K562 (cell line): ENCODE measurements around the gene KATNB1. TPM values are rescaled to one million over a fixed set of nuclear protein-coding genes. Genes with fewer than 3 reads are reported as not detected.

Experiments used
- ATAC-seq: fragments of 200-7000 bp; cut with Tn5 transposase; 3 replicates; pipeline ENCODE4 v1.9.1; 2020; ENCODE audit warnings: moderate library complexity
- BruUV-seq: library from RNA; stranded (reverse); fragments of 400-500 nt; replicated peaks from 2 replicates; lab custom pipeline; 2021; lab: Mats Ljungman, UMichigan
- CTCF ChIA-PET: fragments of 300-600 bp; formaldehyde crosslinking; extraction: SDS; loops from one replicate; lab custom pipeline; 2021; ENCODE audit warnings: low intra/inter-chr PET ratio; lab: Yijun Ruan, JAX
- POLR2A ChIA-PET: fragments of 300-600, 350-650 bp; sonication (Branson Sonifier 250); formaldehyde crosslinking; extraction: SDS; loops from one replicate; lab custom pipeline; 2021; ENCODE audit warnings: antibody characterized with exemption, inconsistent platforms; lab: Yijun Ruan, JAX
- DNase-seq, 4 experiments: peaks; one replicate each; pipeline versions ENCODE4 v3.0.0 to v3.0.0-alpha.2; 2011 to 2018; ENCODE audit warnings: low spot score in 3 of 4, mixed read lengths in 3 of 4; ENCODE audit errors: extremely low read depth in 1 of 4
- FAIRE-seq: peaks from 2 replicates; lab custom pipeline; 2011; peaks lifted over from hg19 to GRCh38; lab: Jason Lieb, UNC
- H2AFZ ChIP-seq: 2 replicates; pipeline ENCODE4 v1.6.0; 2011; ENCODE audit warnings: low read depth, low read length, control low read depth, inconsistent platforms
- H3K27ac ChIP-seq: fragments of 200-600 bp; 3 replicates; pipeline ENCODE4 v1.8.0; 2011; ENCODE audit warnings: low read depth, mild to moderate bottlenecking, control low read depth, inconsistent platforms, low read length, moderate library complexity, mixed read lengths; ENCODE audit errors: extremely low read depth
- H3K27me3 ChIP-seq, 2 experiments: fragments of 300-600 bp in 1 of 2; 2 replicates in 1 of 2; 3 replicates in 1 of 2; pipeline versions ENCODE4 v1.6.0 to v1.8.0; 2011; ENCODE audit warnings: inconsistent platforms in 2 of 2, low read length in 2 of 2, mild to moderate bottlenecking in 1 of 2, mixed read lengths in 1 of 2, moderate library complexity in 1 of 2; ENCODE audit not compliant: control insufficient read depth in 2 of 2, insufficient read depth in 2 of 2
- H3K36me3 ChIP-seq: fragments of 300-600 bp; 3 replicates; pipeline ENCODE4 v1.8.0; 2011; ENCODE audit warnings: mild to moderate bottlenecking, low read length, inconsistent platforms; ENCODE audit not compliant: control insufficient read depth, insufficient read depth
- H3K4me1 ChIP-seq, 2 experiments: fragments of 200-600 bp in 1 of 2; replicated peaks in 1 of 2; 2 replicates in 1 of 2; 3 replicates in 1 of 2; pipeline versions ENCODE4 v1.5.1 to v1.8.0; 2011; ENCODE audit warnings: inconsistent platforms in 2 of 2, low read length in 2 of 2, mild to moderate bottlenecking in 1 of 2, mixed read lengths in 1 of 2, moderate library complexity in 1 of 2; ENCODE audit not compliant: control insufficient read depth in 2 of 2, insufficient read depth in 2 of 2
- H3K4me2 ChIP-seq: 2 replicates; pipeline ENCODE4 v1.6.1; 2011; ENCODE audit warnings: low read length, control low read depth, inconsistent platforms, mixed read lengths; ENCODE audit not compliant: insufficient read depth
- H3K4me3 ChIP-seq: fragments of 200-600 bp; sonication (generic), shearing (Covaris generic); 2 replicates; pipeline ENCODE4 v1.5.1; 2016; ENCODE audit warnings: control low read depth, inconsistent platforms
- H3K79me2 ChIP-seq: fragments of 200-600 bp; 3 replicates; pipeline ENCODE4 v1.8.0; 2011; ENCODE audit warnings: low read length, inconsistent platforms; ENCODE audit not compliant: control insufficient read depth, insufficient read depth
- H3K9ac ChIP-seq, 2 experiments: 2 replicates each; pipeline versions ENCODE4 v1.6.0 to v1.6.1; 2011; ENCODE audit warnings: low read depth in 2 of 2, low read length in 2 of 2, control low read depth in 1 of 2, inconsistent platforms in 1 of 2, mild to moderate bottlenecking in 1 of 2, mixed read lengths in 1 of 2; ENCODE audit not compliant: insufficient read depth in 1 of 2
- H3K9me1 ChIP-seq: one replicate; pipeline ENCODE4 v1.6.0; 2011; ENCODE audit warnings: inconsistent platforms, mild to moderate bottlenecking, low read length, moderate library complexity; ENCODE audit not compliant: control insufficient read depth, insufficient read depth
- H3K9me3 ChIP-seq: replicated peaks from 2 replicates; pipeline ENCODE4 v1.5.1; 2011; ENCODE audit warnings: low read depth, low read length, inconsistent platforms; ENCODE audit not compliant: control insufficient read depth, insufficient read depth
- H4K20me1 ChIP-seq: replicated peaks from 2 replicates; pipeline ENCODE4 v1.6.1; 2011; ENCODE audit warnings: low read length, inconsistent platforms, mixed read lengths; ENCODE audit not compliant: control insufficient read depth, insufficient read depth
- CHD4 ChIP-seq: fragments of 200-600 bp; sonication (generic); IDR thresholded peaks from 3 replicates; pipeline ENCODE4 v1.6.1; 2012; ENCODE audit warnings: low read depth, mild to moderate bottlenecking, mixed read lengths, low read length, inconsistent platforms; ENCODE audit not compliant: insufficient read depth, insufficient replicate concordance, poor library complexity, severe bottlenecking
- CTCF ChIP-seq, 3 experiments: IDR thresholded peaks in 2 of 3; conservative IDR thresholded peaks in 1 of 3; 2 replicates each; pipeline ENCODE4 v1.5.1; 2011 to 2012; ENCODE audit warnings: low read length in 3 of 3, mild to moderate bottlenecking in 3 of 3, control low read depth in 2 of 3, improper control_type of control experiment in 1 of 3, inconsistent platforms in 1 of 3, low read depth in 1 of 3, mixed read lengths in 1 of 3, moderate library complexity in 1 of 3; ENCODE audit not compliant: insufficient read depth in 2 of 3
- HMGN3 ChIP-seq: IDR thresholded peaks from 2 replicates; pipeline ENCODE4 v1.6.1; 2011; ENCODE audit warnings: borderline replicate concordance, low read depth, mild to moderate bottlenecking, mixed read lengths, low read length; ENCODE audit not compliant: insufficient read length; ENCODE audit errors: extremely low read depth
- TARDBP ChIP-seq: fragments of 450-650 bp; IDR thresholded peaks from 2 replicates; pipeline ENCODE4 v1.6.1; 2016
- TCFL5 ChIP-seq: fragments of 250-450 bp; sonication (Bioruptor Pico); conservative IDR thresholded peaks from 2 replicates; pipeline ENCODE4 v1.6.1; 2021; ENCODE audit warnings: mild to moderate bottlenecking, moderate library complexity, matching md5 sums
- ZNF512 ChIP-seq: IDR thresholded peaks from 2 replicates; pipeline ENCODE4 v1.6.1; 2016; ENCODE audit warnings: missing genetic modification characterization, missing compliant biosample characterization
- WGBS: fragments of 100-300 bp; shearing (Covaris generic); methylation state at CpG from one replicate; pipeline ENCODE4 v1.1.6; 2016; ENCODE audit warnings: low coverage, mixed read lengths; ENCODE audit not compliant: insufficient coverage; ENCODE audit errors: missing lambda C conversion rate; 5-methylcytosine and 5-hydroxymethylcytosine counted together
- in situ Hi-C: fragments of 300-500 bp; cut with MboI; formaldehyde crosslinking; loops from 4 replicates; pipeline ENCODE4 v1.15.0; 2018; ENCODE audit warnings: inconsistent platforms, mixed read lengths
- intact Hi-C: fragments of 100-400 bp; cut with micrococcal nuclease; formaldehyde crosslinking; loops from 2 replicates; pipeline ENCODE4 v1.14.2; 2022
- polyA plus RNA-seq, 8 experiments: library from polyadenylated mRNA; depleted of rRNA in 4 of 8; stranded (reverse) in 5 of 8; unstranded in 3 of 8; fragments of >200 nt; fragmentation: Nextera tagmentation in 2 of 8; fragmentation: Illumina TruSeq in 1 of 8; extraction: Ambion mirVana in 2 of 8; extraction: Trizol in 1 of 8; gene quantifications; 2 replicates each; pipeline versions ENCODE4 v1.2.1 to v1.2.3, GENCODE V29; 2011 to 2014; ENCODE audit warnings: inconsistent platforms in 1 of 8, missing spikeins in 1 of 8
- total RNA-seq, 7 experiments: library from RNA; depleted of rRNA in 6 of 7; stranded (reverse); fragments of >200 nt in 6 of 7; fragmentation: Illumina TruSeq in 2 of 7; extraction: Trizol in 2 of 7; gene quantifications; 2 replicates each; pipeline versions ENCODE4 v1.2.1 to v1.2.3, GENCODE V29; 2011 to 2021; ENCODE audit warnings: low replicate concordance in 1 of 7

The KATNB1 gene
- total and polyA plus RNA-seq, 9 of the 15 experiments (the other 6 are each of a cell fraction or from before 2014, with no cell fraction given), result 1.2 to 52.6 (median 21.9) TPM

- DNase-seq (no peak), FAIRE-seq (peak; percentile 19), ATAC-seq (no peak)
- in situ Hi-C loops (no loop called here), intact Hi-C loops (no loop called here)
- H3K27ac ChIP-seq, result no peak overlapping the region
- 0 out of 5 replicates have a peak, but pooled peaks cover 0 to 5% of the 10 kb centered on the region in 2 experiments for H3K27me3 ChIP-seq
- H3K9me3 ChIP-seq, result no peaks in the 10 kb centered on the region
- WGBS, result 15% methylated on average over 5 of the region's 5 CpGs
- BruUV-seq, result no TSS peak
- no peak overlapping the region for H3K9ac ChIP-seq
- POLR2A ChIA-PET, result interaction anchor here (0.6 to 1.2 kb wide), 2 partner anchors 10 to 31 kb away, joined by 3 to 5 read pairs; partner anchors contain the start of gene KATNB1
- no peaks in the 10 kb centered on the region for H3K79me2 ChIP-seq
- no peak for TF ChIP-seq TCFL5 (CRISPR knock-in tag)
- TF ChIP-seq CTCF (IDR thresholded peaks at IDR 0.05 in 2 of 3, conservative IDR thresholded peaks at IDR 0.05 in 1 of 3; ENCODE audit: insufficient read depth in 2 of 3, low read depth in 1 of 3, low read length in 3 of 3), result no peak
- no peak for TF ChIP-seq CHD4
- TF ChIP-seq TARDBP, result no peak
- TF ChIP-seq ZNF512 (tag), result no peak
- TF ChIP-seq HMGN3, result no peak
- no peaks in the 10 kb centered on the region for H3K9me1 ChIP-seq
- no peak overlapping the region for H3K4me3 ChIP-seq
- no peak overlapping the region for H2AFZ ChIP-seq
- no peak overlapping the region for H3K4me2 ChIP-seq
- H3K36me3 ChIP-seq, result no peaks in the 10 kb centered on the region
- CTCF ChIA-PET, result no interaction called here
- no peaks in the 10 kb centered on the region for H4K20me1 ChIP-seq
- H3K4me1 ChIP-seq, result peaks cover 12 to 16% of the 10 kb centered on the region in 2 experiments
Measured at GRCh38 chr16:57725151-57725550, 10.4 kb upstream of the KATNB1 start.
